Activated CD4-positive, alpha-beta T cell treated with anti-CD3 and anti-CD28 coated beads for 36 hours (primary cell): ENCODE results near the gene CCNB3. TPM values are rescaled to one million over a fixed set of nuclear protein-coding genes. Genes with fewer than 3 reads are reported as not detected.

ENCODE experiments used
- ATAC-seq: fragments of 200-7000 bp; cut with Tn5 transposase; one replicate; pipeline ENCODE4 v1.10.0; 2021; ENCODE audit warnings: mild to moderate bottlenecking, moderate library complexity
- CTCF ChIA-PET: fragments of 350-600 bp; sonication (Branson Sonifier 250); formaldehyde crosslinking; loops from one replicate; lab custom pipeline; 2021; ENCODE audit warnings: antibody characterized with exemption; lab: Charles Lee
- POLR2A ChIA-PET: fragments of 350-600 bp; sonication (Branson Sonifier 250); formaldehyde crosslinking; loops from one replicate; lab custom pipeline; 2021; ENCODE audit warnings: antibody characterized with exemption, inconsistent platforms; lab: Charles Lee
- DNase-seq: peaks from one replicate; pipeline ENCODE4 v3.0.0-alpha.2; 2020
- H3K27ac Mint-ChIP-seq: one replicate; pipeline ENCODE4 v1.8.0; 2021; ENCODE audit warnings: mixed read lengths
- H3K27me3 Mint-ChIP-seq: one replicate; pipeline ENCODE4 v1.8.0; 2021; ENCODE audit warnings: mixed read lengths
- H3K36me3 Mint-ChIP-seq: one replicate; pipeline ENCODE4 v1.8.0; 2021; ENCODE audit warnings: low read depth, mixed read lengths
- H3K4me1 Mint-ChIP-seq: one replicate; pipeline ENCODE4 v1.8.0; 2021; ENCODE audit warnings: mixed read lengths
- H3K4me3 Mint-ChIP-seq: one replicate; pipeline ENCODE4 v1.8.0; 2021; ENCODE audit warnings: mild to moderate bottlenecking, moderate library complexity, mixed read lengths
- H3K9me3 Mint-ChIP-seq: one replicate; pipeline ENCODE4 v1.8.0; 2021; ENCODE audit warnings: low read depth, mixed read lengths
- intact Hi-C, 2 experiments: fragments of 100-400 bp; cut with DNase I in 1 of 2; cut with micrococcal nuclease in 1 of 2; formaldehyde crosslinking; loops; one replicate each; pipeline versions ENCODE4 v1.14.2 to v1.15.1; 2022 to 2024; cut with DNase I, micrococcal nuclease
- total RNA-seq, 2 experiments: library from RNA; stranded (reverse); gene quantifications; one replicate each; pipeline ENCODE4 v1.2.3, GENCODE V29; 2021

The CCNB3 gene
- total RNA-seq, 2 experiments from 2014 or later: 0.25 to 0.43 TPM

- H3K36me3 Mint-ChIP-seq: no peaks in the 10 kb centered on the region
- ChIA-PET CTCF (no interaction called here), POLR2A (no interaction called here)
- no peak overlapping the region for H3K27ac Mint-ChIP-seq
- DNase-seq: no peak
- no peak for ATAC-seq
- intact Hi-C loops: no loop called here
- peaks cover 1% of the 10 kb centered on the region for H3K27me3 Mint-ChIP-seq
- no peaks in the 10 kb centered on the region for H3K9me3 Mint-ChIP-seq
- H3K4me1 Mint-ChIP-seq: no peaks in the 10 kb centered on the region
- H3K4me3 Mint-ChIP-seq: no peak overlapping the region
Observed at GRCh38 chrX:50381729-50382415, 177.3 kb downstream of the CCNB3 start.

DNA sequence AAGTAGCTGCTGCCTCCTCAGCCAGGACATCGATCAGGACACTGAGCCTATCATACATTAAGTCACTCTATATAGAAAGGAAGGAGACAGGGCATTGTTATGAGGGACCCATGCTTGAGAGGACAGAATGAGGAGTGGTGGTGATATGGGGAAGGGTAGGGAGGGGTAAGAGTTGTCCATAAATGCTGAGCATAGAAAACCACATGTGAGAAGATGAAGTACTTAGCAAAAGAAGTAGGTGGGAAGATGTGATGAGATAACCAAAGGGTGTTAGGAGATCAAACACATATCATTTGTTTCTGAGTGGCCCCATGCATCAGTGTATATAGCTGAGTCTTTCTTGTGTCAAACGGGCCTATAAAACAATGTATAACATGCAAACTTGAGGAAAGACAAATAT, 182.0 kb downstream of the CCNB3 start:
- ChIA-PET POLR2A (no interaction called here), CTCF (no interaction called here)
- Mint-ChIP-seq H3K4me3 (no peak overlapping the region), H3K36me3 (no peaks in the 10 kb centered on the region), H3K27ac (no peak overlapping the region), H3K9me3 (no peaks in the 10 kb centered on the region), H3K4me1 (no peaks in the 10 kb centered on the region), H3K27me3 (peaks cover 4% of the 10 kb centered on the region)
- no peak for DNase-seq
- intact Hi-C loops: no loop called here
- ATAC-seq: no peak

GRCh38 chrX:50393902-50394301, 189.3 kb downstream of the CCNB3 start:
- peaks cover 7% of the 10 kb centered on the region for H3K27me3 Mint-ChIP-seq
- intact Hi-C loops: no loop called here
- H3K4me1 Mint-ChIP-seq: no peaks in the 10 kb centered on the region
- no peak overlapping the region for H3K27ac Mint-ChIP-seq
- ChIA-PET POLR2A (no interaction called here), CTCF (interaction anchor here (0.8 kb wide), 1 partner anchor 23 kb away, joined by 3 read pairs; no protein-coding TSS in a partner anchor)
- no peak for ATAC-seq
- H3K4me3 Mint-ChIP-seq: no peak overlapping the region
- H3K9me3 Mint-ChIP-seq: no peaks in the 10 kb centered on the region
- DNase-seq: no peak
- H3K36me3 Mint-ChIP-seq: no peaks in the 10 kb centered on the region

Other genes starting within 250 kb of the CCNB3 start
- not detected for gene AKAP4, start 3.8 kb upstream of the CCNB3 start, total RNA-seq